G401.6 (cell line): Measurements from ENCODE around the gene ROR2.
"Not testable (repeated sequence)": the region's sequence is repeated elsewhere in the genome, so short reads cannot be mapped to it uniquely, and the experiment has no call there.

Experiments
- FAIRE-seq: peaks from 2 replicates; lab custom pipeline; 2012; peaks lifted over from hg19 to GRCh38; lab: Jason Lieb, UNC

ROR2 gene

DNA sequence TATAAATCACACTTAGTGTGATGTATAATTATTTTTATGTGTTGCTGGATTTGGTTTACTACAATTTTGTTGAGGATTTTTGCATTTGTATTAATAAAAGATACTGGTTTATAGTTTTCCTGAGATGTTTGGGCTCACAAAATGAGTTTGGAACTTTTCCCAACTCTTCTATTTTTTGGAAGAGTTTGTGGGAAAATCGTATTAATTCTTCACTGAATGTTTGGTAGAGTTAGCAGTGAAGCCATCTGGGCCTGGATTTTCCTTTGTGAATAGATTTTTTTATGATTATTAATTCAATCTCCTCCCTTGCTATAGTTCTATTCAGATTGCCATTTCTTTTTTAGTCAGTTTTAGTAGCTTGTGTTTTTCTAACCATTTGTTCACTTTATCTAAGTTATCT, 324.7 kb downstream of the ROR2 start:
- FAIRE-seq, result no peak

DNA sequence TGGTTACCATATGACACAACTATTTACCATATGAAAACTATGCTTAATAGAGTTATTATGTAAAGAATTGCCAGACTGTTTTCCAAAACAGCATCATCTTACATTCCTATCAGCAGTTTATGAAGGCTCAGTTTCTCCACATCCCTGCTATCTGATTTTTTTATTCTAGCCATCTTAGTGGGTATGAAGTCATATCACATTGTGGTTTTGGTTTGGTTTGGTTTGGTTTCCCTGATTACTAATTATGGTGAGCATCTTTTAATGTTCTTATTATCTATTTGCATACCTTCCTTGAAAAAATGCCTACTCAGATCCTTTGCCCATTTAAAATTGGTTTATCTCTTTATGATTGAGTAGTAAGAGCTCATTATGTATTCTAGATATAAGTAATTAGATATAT, 327.0 kb downstream of the ROR2 start:
- FAIRE-seq, result no peak

DNA sequence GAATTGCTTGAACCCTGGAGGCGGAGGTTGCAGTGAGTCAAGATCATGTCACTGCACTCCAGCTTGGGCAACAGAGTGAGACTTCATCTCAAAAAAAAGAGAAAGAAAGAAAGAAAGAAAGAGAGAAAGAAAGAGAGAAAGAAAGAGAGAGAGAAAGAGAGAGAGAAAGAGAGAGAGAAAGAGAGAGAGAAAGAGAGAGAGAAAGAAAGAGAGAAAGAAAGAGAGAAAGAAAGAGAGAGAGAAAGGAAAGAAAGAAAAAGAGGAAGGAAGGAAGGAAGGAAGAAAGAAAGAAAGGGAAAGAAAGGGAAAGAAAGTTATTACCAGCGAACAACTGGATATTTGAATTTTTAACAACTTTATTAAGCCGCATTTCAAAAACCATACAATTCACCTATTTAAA, 327.9 kb downstream of the ROR2 start:
- not testable (repeated sequence) for FAIRE-seq

DNA sequence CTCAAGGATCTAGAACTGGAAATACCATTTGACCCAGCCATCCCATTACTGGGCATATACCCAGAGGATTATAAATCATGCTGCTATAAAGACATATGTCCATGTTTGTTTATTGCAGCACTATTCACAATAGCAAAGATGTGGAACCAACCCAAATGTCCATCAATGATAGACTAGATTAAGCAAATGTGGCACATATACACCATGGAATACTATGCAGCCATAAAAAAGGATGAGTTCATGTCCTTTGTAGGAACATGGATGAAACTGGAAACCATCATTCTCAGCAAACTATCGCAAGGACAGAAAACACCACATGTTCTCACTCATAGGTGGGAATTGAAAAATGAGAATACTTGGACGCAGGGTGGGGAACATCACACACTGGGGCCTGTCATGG, 336.0 kb downstream of the ROR2 start:
- FAIRE-seq, result not testable (repeated sequence)

GRCh38 chr9:91611582-91611981, 338.4 kb downstream of the ROR2 start:
- FAIRE-seq, result no peak

DNA sequence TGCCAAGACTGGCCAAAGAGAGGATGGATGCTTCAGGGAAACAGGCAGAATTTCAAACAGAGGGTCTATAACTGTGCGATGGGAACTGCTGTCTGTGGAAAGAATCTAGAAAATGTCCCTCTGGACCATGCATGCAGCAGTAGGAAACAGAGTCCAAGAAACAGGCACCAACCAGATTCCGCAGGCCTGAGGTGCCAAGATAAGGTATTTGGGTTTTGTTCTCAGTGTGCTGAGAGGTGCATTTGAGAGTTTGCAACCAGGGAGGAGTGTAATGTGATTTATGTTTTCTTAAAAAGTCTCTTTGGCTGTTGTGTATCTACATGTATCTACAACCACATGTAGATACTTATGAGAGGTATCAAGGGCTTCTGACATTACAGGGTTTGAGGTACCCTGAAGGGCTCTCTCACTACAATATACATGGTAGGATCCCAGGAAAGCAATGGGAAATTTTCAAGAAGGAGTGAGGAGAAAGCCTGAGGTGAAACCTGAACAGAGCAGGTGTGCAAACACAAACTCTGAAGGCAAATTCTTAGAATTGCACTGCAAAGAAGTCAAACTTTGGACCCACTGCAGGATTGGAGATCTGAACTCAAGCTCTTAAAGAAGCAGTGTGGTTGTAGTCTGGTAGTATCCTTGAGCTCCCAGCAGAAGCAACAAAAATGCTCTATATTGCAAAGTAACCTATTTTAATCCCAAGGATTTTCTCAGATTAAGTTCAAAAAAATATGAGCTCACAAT, 343.6 kb downstream of the ROR2 start:
- FAIRE-seq, result no peak

DNA sequence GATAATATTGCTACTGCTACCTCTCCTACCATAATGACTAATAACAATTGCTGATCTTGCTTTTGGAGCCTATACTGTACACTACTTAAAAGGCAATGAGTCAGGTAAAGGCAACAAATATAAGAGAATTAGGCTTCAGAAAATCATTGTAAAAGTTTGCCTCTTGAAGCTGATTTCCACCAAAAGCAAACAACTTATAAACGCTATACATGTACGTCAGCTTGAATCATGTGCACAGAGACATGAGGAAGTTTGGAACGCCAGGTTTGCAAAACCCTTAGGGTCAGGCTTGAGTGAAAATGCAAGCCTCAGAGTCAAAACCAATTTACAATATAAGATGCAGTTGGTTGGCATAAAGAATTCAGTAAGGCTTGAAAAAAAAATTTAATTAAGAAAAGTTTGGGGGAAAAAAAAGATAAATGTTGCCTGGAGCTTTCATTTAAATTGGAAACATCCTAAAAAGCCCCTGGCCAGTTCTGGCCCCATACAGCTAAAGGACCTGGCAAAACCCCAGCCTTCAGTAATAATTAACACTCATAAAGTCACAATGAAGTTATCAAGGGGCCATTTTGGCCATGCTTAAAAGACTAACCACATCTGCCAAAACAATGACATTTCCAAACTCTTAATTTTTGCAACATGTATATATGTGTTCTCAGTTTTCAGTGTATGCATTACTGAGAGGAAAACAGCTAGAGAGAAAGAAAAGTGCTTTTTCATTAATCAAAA, 345.4 kb downstream of the ROR2 start:
- no peak for FAIRE-seq

DNA sequence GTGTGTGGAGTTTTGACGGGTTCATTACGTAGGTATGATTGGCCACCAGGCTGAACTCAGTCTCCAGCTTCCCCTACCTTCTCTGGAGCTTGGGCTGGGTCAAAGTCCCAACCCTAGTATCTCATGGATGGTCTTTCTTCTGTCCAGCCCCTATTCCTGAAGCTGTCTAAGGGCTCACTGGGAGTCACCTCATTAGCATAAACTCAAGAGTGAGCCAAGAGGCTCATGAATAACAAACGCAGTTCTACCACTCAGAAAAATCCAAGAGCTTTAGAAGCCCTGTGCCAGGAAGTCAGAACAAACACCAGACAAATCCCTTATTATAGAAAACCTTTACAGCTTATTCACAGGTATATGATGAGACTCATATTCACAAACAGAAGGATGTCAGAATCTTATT, 346.1 kb downstream of the ROR2 start:
- FAIRE-seq, result no peak

DNA sequence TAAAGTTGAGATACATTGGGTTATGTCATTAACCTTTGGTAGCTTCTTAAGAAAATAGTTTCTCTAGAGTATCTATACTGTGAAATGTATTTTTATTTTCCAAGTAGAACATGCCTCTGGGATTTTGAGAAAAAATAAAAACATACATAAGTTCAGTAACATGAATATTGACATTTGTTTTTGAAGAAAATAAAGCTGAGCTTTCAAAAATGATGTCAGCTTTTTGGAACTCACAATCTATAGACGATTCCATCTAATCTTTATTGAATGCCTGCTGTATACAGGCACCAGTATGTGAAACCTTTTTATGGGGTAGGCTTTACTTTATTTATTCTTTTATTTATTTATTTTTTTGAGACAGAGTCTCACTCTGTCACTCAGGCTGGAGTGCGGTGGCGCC, 350.5 kb downstream of the ROR2 start:
- FAIRE-seq, result no peak

GRCh38 chr9:91591627-91592026, 358.4 kb downstream of the ROR2 start:
- FAIRE-seq, result no peak

DNA sequence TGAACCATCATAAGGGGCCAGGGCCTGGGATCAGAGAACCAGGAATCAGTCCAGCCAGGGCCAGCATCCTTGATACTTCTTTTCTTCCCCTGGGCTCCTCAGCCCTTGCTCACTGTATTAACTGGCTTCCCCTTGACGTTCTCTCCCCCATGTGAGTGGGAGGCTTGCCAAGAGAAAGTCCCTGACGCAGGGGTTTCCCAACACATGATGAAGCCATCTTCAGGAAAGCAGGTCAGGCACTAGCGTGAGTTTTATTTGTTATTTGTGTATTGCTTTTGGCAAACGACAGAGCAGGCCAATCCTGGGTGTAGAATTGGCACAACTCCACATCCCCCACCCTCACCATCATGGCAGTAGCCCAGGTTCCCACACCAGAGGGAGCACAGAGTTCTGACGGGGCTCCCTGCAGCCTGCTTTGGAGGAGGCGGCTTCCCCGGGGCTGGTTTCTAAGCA, 360.9 kb downstream of the ROR2 start:
- FAIRE-seq, result no peak

DNA sequence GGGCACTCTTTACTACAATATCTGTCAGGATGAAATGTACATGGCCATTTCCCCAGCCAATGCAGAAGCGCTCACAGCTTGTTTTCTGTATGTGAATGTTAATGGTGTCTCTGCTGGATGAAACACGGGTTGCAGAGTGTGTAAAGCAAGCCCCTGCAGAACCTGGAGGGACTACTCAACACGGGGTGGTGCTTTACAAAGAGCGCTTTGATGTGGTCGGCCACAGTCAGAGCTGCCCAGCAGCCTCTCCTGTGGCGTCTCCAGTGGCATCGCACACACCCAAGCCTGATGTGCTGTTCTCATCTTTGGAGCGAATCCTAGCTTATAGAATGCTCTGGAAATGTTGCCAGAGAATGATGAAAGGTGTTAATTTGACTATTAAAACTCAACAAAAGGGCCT, 363.7 kb downstream of the ROR2 start:
- no peak for FAIRE-seq

GRCh38 chr9:91583966-91584365, 366.1 kb downstream of the ROR2 start:
- FAIRE-seq, result no peak

GRCh38 chr9:91583161-91583875, 366.7 kb downstream of the ROR2 start:
- no peak for FAIRE-seq

- FAIRE-seq, result no peak
Measured at GRCh38 chr9:91582181-91582580, 367.8 kb downstream of the ROR2 start.

GRCh38 chr9:91580136-91580535, 369.9 kb downstream of the ROR2 start:
- FAIRE-seq, result no peak

- no peak for FAIRE-seq
Measured at GRCh38 chr9:91578911-91579310, 371.1 kb downstream of the ROR2 start.

- FAIRE-seq, result no peak
Measured at GRCh38 chr9:91577633-91578061, 372.4 kb downstream of the ROR2 start.

- no peak for FAIRE-seq
Measured at GRCh38 chr9:91572811-91573210, 377.2 kb downstream of the ROR2 start.

GRCh38 chr9:91572044-91572443, 378.0 kb downstream of the ROR2 start:
- no peak for FAIRE-seq

DNA sequence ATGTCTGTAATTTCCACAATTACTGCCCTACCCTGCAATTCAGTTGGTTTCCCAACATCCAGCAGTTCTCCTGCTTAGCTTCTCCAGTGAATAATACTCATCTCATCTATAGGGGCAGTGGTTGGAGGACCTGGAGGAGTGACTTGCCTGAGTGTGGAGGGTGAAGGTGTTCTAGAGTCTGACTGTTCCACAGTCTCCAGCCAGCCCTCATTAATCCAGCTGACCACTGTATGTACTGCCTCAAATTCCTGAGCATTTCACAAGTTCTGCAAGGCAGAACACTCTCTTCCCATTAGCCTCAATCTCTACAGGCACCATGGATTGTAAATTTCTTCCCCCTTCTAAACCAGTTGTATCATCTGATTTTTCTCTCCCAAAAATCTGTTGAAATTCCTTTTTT, 379.0 kb downstream of the ROR2 start:
- FAIRE-seq, result no peak

GRCh38 chr9:91567642-91568274, 382.3 kb downstream of the ROR2 start:
- no peak for FAIRE-seq
